GM19468 (cell line): Measurements from ENCODE around the gene GKAP1.
"Not testable (repeated sequence)": the region's sequence is repeated elsewhere in the genome, so short reads cannot be mapped to it uniquely, and the experiment has no call there.

Source experiments
- ATAC-seq: cut with Tn5 transposase; IDR thresholded peaks from one replicate; pipeline ENCODE4 v1.9.1; 2021; ENCODE audit warnings: mild to moderate bottlenecking, moderate library complexity, moderate number of reproducible peaks; ENCODE audit not compliant: unreplicated experiment; ENCODE audit errors: extremely low read depth

The GKAP1 gene

GRCh38 chr9:83733739-83734138, 83.8 kb downstream of the GKAP1 start:
- no peak for ATAC-seq

GRCh38 chr9:83728591-83729368, 88.8 kb downstream of the GKAP1 start:
- ATAC-seq: not testable (repeated sequence)

GRCh38 chr9:83724436-83724835, 93.1 kb downstream of the GKAP1 start:
- ATAC-seq: no peak

GRCh38 chr9:83722726-83723495, 94.7 kb downstream of the GKAP1 start:
- ATAC-seq: no peak

DNA sequence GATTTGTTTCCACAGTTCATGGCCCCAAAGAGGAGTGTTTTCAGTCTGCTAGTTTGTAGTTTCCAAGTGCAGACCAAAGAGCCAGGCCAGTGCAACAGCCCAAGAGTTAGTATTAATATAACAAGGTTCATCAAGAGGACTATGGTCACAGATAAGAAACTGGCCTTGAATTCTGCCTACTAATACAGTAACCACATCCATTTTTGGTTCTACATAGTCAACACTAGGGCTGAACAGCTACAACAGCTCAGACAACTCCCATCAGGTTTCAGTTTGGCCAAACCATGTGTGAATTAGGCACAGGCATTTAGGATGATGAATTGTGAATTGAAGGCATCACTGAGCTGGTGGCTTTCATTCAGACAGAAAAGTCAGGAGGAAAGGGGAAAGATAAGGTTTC, 96.1 kb downstream of the GKAP1 start:
- no peak for ATAC-seq

DNA sequence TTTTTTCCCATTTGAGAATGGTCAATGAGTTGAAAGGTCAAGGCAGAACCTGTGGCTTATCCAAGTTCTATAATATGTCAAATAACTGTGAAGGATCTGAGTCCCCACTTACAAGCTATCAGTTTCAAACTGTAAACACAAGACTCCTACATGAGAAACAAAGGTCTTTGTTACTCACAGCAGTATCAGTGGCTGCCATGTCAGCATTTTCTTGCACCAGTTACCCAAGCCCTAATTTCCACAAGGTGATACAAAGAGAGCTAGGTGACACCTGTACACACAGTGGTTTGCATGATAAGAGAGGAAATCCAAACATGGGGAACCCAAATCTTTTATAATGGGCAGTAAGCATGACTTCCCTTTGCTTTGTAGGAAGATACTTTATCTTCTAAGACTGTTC, 101.8 kb downstream of the GKAP1 start:
- no peak for ATAC-seq

- ATAC-seq: no peak
These were observed 102.3 kb downstream of the GKAP1 start for GRCh38 chr9:83715221-83715620.

- no peak for ATAC-seq
These were observed 103.2 kb downstream of the GKAP1 start for GRCh38 chr9:83714329-83714728.

GRCh38 chr9:83708515-83709158, 108.9 kb downstream of the GKAP1 start:
- ATAC-seq: peak; percentile 36

- ATAC-seq: peak; percentile 69
These were observed 109.6 kb downstream of the GKAP1 start, which contains the start of gene UBQLN1 for GRCh38 chr9:83707768-83708514. TSS of gene UBQLN1 (minus strand) at chr9:83707958. CDS start at chr9:83707679, 279 bp downstream.

- peak; percentile 5 for ATAC-seq
These were observed 110.1 kb downstream of the GKAP1 start for GRCh38 chr9:83707518-83707767.

DNA sequence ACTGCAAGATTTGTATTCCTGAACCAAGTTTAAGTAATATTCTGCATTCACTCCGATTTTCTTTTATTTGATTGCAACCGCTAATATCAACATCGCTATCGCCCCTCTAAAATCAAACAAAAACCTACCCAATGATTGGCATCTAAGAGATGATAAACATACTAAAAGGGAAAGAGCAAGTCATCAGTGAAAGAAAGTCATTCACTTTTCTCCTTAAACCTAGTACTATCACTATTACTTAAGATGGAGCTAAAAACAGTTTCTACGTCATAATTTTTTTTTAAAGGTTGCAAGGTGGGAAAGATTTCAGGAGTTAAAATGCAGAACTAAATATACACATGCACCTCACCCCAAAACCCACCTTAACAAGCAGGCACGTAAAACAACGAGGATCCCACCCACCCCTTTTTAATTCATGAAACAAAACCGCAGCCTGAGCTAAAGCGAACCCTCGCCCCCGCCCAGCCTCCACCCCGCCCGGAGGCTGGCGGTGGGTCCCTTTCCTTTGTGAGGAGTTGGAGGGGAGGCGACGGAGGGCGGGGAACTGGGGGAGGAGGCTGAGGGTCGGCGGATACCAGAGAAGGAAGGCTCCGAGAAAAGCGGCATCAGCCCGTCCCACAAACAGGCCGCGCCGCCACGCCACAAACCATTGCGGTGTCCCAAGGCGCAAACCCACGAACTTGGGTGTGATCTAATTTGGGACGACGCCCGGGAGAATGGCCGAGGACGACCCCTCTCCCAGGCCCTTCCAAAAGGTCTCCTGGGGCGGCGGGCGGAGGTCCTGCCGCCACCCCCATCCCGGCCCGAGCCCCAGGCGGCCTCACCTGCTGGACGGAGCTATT, 110.7 kb downstream of the GKAP1 start:
- ATAC-seq: peak; percentile 2

DNA sequence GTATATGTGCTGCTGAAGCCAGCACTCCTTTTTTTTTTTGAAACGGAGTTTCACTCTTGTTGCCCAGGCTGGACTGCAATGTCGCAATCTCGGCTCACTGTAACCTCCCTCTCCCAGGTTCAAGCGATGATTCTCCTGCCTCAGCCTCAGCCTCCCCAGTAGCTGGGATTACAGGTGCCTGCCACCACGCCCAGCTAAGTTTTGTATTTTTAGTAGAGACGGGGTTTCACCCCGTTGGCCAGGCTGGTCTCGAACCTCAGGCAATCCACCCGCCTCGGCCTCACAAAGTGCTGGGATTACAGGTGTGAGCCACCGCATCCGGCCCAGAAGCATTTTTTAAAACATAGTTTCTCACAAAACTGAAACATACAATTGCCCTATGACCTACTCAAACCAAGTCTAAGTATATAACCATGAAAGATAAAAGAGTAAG, 112.3 kb downstream of the GKAP1 start:
- ATAC-seq: not testable (repeated sequence)

- ATAC-seq: no peak
These were observed 115.8 kb downstream of the GKAP1 start for GRCh38 chr9:83701769-83702168.

DNA sequence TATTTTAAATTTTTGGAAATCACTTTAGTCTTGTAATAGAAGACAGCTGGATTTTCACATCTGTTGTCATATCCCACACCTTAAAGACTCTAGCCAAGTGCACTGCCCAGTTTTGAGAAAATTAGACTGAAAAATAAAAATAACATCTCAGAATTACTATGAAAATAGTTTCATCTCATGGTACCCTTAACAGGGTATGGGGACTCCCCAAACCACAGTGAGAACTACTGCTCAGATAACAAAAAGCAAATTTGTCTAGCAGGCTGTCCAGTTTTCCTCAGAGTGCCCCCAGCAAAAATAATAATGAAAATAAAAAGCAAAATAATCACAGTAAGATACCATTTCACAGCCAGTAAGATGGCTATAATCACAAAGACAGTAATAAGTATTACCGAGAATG, 116.3 kb downstream of the GKAP1 start:
- no peak for ATAC-seq

GRCh38 chr9:83699615-83700014, 118.0 kb downstream of the GKAP1 start:
- ATAC-seq: no peak

GRCh38 chr9:83698976-83699585, 118.5 kb downstream of the GKAP1 start:
- ATAC-seq: no peak

DNA sequence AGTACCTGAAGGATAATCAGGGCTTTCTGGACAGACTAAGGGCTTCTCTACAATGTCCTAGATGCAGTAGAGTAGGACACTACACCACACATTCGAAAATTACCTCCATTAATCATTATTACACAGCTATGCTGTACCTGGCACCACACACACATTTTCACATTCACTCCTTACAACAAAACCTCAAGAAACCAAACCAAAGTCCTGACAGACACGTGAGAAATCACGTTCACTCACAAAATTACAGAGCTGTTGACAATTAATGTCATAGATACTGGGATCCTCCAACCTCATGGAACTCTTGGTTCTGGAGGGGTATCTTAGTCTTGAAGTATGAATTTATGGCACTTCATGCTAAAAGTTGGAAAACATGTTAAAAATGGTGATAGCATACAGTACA, 126.1 kb downstream of the GKAP1 start:
- no peak for ATAC-seq
